ENCODE results near the gene LCN12. TPM values are rescaled to one million over a fixed set of nuclear protein-coding genes. Genes with fewer than 3 reads are reported as not detected.

Gene LCN12
- total RNA-seq, 1 experiment from 2014 or later, result 2.1 TPM

DNA sequence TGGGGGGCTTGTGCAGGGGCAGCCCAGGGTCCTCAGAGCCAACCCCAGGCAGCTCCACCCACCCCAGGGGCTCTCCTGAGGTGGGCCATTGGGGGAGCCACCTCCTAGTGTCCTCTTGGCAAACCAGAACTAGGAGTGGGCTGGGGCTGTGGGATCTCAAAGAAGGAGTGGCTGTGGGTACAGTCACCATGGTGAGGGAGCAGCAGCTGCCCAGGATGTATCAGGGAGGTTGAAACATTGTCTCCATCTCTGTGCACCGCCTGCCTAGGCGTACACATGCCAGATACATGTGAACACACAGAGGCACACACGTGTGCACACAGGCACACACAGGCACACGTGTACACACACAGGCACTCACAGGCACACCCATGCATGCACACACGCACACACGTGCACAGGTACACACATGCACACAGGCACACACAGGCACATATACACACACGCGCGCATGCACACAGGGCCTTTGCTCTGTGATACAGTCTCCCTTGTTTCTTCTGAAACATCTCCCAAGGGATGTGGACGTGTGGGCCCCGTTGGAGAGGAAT, 10.7 kb downstream of the LCN12 start:
- H2BK20ac ChIP-seq (ENCODE audit: low read depth, low read length, poor library complexity, severe bottlenecking), result no peak overlapping the region
- H3K9me3 ChIP-seq (ENCODE audit: control insufficient read depth, low read depth, low read length), result no peaks in the 10 kb centered on the region
- peaks cover 7 to 15% of the 10 kb centered on the region in 2 experiments for H3K4me1 Mint-ChIP-seq
- no peaks in the 10 kb centered on the region for H3K23me2 ChIP-seq (ENCODE audit: insufficient read length, low read depth, low read length, poor library complexity, severe bottlenecking)
- H3K4ac ChIP-seq (ENCODE audit: low read depth, low read length), result no peak overlapping the region
- H3K27me3 ChIP-seq (ENCODE audit: insufficient read depth, low read length), result no peaks in the 10 kb centered on the region
- H3K14ac ChIP-seq (ENCODE audit: insufficient read depth, low read length), result no peak overlapping the region
- H3T11ph ChIP-seq (ENCODE audit: low read length), result no peak overlapping the region
- H4K8ac ChIP-seq (replicated peaks; ENCODE audit: insufficient read length, low read depth, low read length), result no peak overlapping the region
- WGBS (ENCODE audit: extremely low coverage, insufficient read length, low lambda C conversion rate), result no CpG with 5 or more reads among the region's 11 CpGs
- no peak overlapping the region for H3K23ac ChIP-seq (ENCODE audit: insufficient read length, low read depth, low read length)
- H3K4me1 ChIP-seq (ENCODE audit: insufficient read depth, low read length), result peaks cover 2% of the 10 kb centered on the region; the same call in 1 of the 2 replicates
- H3K9me3 Mint-ChIP-seq, result no peaks in the 10 kb centered on the region
- peaks cover 1% of the 10 kb centered on the region for H4K20me1 ChIP-seq (ENCODE audit: control insufficient read depth, insufficient read depth, insufficient read length)
- TF ChIP-seq, protein P1, sequence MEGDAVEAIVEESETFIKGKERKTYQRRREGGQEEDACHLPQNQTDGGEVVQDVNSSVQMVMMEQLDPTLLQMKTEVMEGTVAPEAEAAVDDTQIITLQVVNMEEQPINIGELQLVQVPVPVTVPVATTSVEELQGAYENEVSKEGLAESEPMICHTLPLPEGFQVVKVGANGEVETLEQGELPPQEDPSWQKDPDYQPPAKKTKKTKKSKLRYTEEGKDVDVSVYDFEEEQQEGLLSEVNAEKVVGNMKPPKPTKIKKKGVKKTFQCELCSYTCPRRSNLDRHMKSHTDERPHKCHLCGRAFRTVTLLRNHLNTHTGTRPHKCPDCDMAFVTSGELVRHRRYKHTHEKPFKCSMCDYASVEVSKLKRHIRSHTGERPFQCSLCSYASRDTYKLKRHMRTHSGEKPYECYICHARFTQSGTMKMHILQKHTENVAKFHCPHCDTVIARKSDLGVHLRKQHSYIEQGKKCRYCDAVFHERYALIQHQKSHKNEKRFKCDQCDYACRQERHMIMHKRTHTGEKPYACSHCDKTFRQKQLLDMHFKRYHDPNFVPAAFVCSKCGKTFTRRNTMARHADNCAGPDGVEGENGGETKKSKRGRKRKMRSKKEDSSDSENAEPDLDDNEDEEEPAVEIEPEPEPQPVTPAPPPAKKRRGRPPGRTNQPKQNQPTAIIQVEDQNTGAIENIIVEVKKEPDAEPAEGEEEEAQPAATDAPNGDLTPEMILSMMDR (conservative IDR thresholded peaks at IDR 0.05), result no peak
- no peak overlapping the region for H2BK12ac ChIP-seq (ENCODE audit: insufficient read length, low read depth, low read length)
- no peak overlapping the region for H3K4me3 Mint-ChIP-seq
- H3K18ac ChIP-seq (ENCODE audit: insufficient read length, low read depth, low read length), result no peak overlapping the region
- H3K79me2 ChIP-seq (ENCODE audit: insufficient read depth, low read length), result no peaks in the 10 kb centered on the region
- no peak overlapping the region for H2BK120ac ChIP-seq (ENCODE audit: low read depth, low read length, poor library complexity, severe bottlenecking)
- no peak overlapping the region for H4K91ac ChIP-seq (ENCODE audit: insufficient read length, low read depth, low read length)
- H2AFZ ChIP-seq (ENCODE audit: low read length), result no peak overlapping the region
- H2BK5ac ChIP-seq (ENCODE audit: insufficient read length, low read length), result no peak overlapping the region
- H3K27me3 Mint-ChIP-seq (ENCODE audit: low read depth), result peaks cover 17% of the 10 kb centered on the region
- H3K79me1 ChIP-seq (ENCODE audit: insufficient read depth, low read depth, low read length, poor library complexity, severe bottlenecking), result no peaks in the 10 kb centered on the region
- H3K36me3 Mint-ChIP-seq (ENCODE audit: insufficient read depth in 1 of 3, low read depth in 3 of 3), result no peaks in the 10 kb centered on the region
- H3K56ac ChIP-seq (ENCODE audit: insufficient read length, low read depth, low read length), result no peak overlapping the region
- no peak overlapping the region; a peak in 1 of 7 replicates for H3K27ac Mint-ChIP-seq
- no peak overlapping the region for H3K9ac ChIP-seq (ENCODE audit: extremely low read depth, insufficient read length, low read length)
- H3K4me2 ChIP-seq (ENCODE audit: insufficient read depth, insufficient read length, low read length), result no peak overlapping the region
- H4K5ac ChIP-seq (ENCODE audit: insufficient read length, low read depth, low read length), result no peak overlapping the region
- H3K27ac ChIP-seq (ENCODE audit: insufficient read length, low read depth, low read length), result no peak overlapping the region
- DNase-seq, result no peak
- H2BK15ac ChIP-seq (ENCODE audit: low read depth, low read length), result no peak overlapping the region
- H2AK5ac ChIP-seq (ENCODE audit: insufficient read length, low read length), result no peak overlapping the region
